ENCODE measurements around the gene SPTBN1. TPM values are rescaled to one million over a fixed set of nuclear protein-coding genes. Genes with fewer than 3 reads are reported as not detected.

SPTBN1 gene
- total RNA-seq, 1 donor from 2014 or later: 217 TPM

DNA sequence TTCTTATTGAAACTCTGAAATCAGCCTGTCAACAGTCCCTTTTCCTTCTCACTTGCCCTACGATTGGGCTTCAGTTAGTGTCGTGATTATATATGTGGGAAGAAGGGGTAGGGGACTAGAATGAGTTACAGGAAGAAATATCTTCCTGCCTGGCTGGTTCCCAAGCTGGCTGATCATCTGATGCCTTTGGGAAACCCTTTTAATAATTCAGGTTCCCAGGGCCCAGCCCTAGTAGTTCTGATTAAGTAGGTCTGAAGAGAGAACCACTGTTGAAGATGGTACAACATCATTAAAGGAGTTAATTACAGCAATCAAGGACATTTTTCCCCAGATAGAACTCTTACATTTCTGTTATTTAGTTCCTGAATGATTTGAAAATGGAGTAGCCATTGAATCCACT lies 157.3 kb downstream of the SPTBN1 start:
- Mint-ChIP-seq H3K9me3 (peaks cover under 1% of the 10 kb centered on the region), H3K27me3 (ENCODE audit: low read depth) (no peaks in the 10 kb centered on the region), H3K27ac (ENCODE audit: unreplicated experiment) (peak overlapping the region; percentile 62), H3K36me3 (ENCODE audit: low read depth) (peaks cover 29% of the 10 kb centered on the region), H3K4me1 (peaks cover 53% of the 10 kb centered on the region), H3K4me3 (peak overlapping the region; percentile 16)
- no peak for DNase-seq (ENCODE audit: low read depth, low spot score)
- TF ChIP-seq, protein P1, sequence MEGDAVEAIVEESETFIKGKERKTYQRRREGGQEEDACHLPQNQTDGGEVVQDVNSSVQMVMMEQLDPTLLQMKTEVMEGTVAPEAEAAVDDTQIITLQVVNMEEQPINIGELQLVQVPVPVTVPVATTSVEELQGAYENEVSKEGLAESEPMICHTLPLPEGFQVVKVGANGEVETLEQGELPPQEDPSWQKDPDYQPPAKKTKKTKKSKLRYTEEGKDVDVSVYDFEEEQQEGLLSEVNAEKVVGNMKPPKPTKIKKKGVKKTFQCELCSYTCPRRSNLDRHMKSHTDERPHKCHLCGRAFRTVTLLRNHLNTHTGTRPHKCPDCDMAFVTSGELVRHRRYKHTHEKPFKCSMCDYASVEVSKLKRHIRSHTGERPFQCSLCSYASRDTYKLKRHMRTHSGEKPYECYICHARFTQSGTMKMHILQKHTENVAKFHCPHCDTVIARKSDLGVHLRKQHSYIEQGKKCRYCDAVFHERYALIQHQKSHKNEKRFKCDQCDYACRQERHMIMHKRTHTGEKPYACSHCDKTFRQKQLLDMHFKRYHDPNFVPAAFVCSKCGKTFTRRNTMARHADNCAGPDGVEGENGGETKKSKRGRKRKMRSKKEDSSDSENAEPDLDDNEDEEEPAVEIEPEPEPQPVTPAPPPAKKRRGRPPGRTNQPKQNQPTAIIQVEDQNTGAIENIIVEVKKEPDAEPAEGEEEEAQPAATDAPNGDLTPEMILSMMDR (conservative IDR thresholded peaks at IDR 0.05): no peak

DNA sequence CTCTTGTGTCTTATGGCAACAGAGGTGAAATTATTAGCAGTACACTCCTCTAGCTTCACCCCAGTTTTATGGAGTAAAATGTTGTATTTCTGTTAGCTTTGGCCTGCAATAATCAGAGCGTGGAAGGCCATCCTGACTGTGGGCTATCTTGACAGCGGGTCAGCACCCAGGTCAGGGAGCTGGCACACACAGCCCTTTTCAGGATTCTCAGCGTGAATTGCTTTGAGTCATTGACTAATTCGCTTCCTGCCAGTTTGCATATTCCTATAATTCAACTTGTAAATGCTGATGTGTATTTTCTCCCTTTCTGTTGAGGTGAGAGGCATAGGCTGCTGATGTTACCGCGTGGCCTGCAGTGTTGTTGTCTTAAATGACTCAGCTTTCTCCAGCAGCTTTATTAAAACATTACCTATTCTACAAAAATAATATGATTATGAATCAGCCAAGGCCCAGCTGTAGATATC lies 157.7 kb downstream of the SPTBN1 start:
- Mint-ChIP-seq H3K4me1 (peaks cover 54% of the 10 kb centered on the region), H3K27ac (ENCODE audit: unreplicated experiment) (peak overlapping the region; percentile 62), H3K27me3 (ENCODE audit: low read depth) (no peaks in the 10 kb centered on the region), H3K36me3 (ENCODE audit: low read depth) (peaks cover 28% of the 10 kb centered on the region), H3K9me3 (no peaks in the 10 kb centered on the region), H3K4me3 (peak overlapping the region; percentile 16)
- no peak for DNase-seq (ENCODE audit: low read depth, low spot score)
- TF ChIP-seq, protein P1 (conservative IDR thresholded peaks at IDR 0.05): no peak

DNA sequence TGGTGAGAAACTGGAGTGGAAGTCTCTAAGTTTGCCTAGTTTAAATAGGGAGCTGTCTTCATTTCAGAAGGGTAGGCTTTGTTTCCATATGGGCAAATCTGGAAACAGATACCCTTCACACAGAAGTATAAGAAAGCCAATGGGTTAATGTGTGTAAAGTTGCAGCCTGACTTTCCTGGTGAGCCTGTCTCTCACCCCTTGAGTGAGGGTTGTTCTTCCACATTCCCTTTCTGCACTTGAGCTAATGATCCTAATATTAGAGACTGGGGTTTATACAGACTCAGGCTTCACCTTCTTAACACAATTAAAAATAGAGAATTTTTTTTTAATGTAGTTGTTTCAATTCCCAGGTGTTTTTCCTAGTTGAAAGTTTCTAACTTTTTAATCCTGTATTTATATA lies 158.7 kb downstream of the SPTBN1 start:
- H3K27me3 Mint-ChIP-seq (ENCODE audit: low read depth): no peaks in the 10 kb centered on the region
- TF ChIP-seq, protein P1 (conservative IDR thresholded peaks at IDR 0.05): no peak
- H3K36me3 Mint-ChIP-seq (ENCODE audit: low read depth): peaks cover 22% of the 10 kb centered on the region
- H3K4me3 Mint-ChIP-seq: no peak overlapping the region
- H3K9me3 Mint-ChIP-seq: no peaks in the 10 kb centered on the region
- peaks cover 54% of the 10 kb centered on the region for H3K4me1 Mint-ChIP-seq
- no peak for DNase-seq (ENCODE audit: low read depth, low spot score)
- H3K27ac Mint-ChIP-seq (ENCODE audit: unreplicated experiment): no peak overlapping the region

DNA sequence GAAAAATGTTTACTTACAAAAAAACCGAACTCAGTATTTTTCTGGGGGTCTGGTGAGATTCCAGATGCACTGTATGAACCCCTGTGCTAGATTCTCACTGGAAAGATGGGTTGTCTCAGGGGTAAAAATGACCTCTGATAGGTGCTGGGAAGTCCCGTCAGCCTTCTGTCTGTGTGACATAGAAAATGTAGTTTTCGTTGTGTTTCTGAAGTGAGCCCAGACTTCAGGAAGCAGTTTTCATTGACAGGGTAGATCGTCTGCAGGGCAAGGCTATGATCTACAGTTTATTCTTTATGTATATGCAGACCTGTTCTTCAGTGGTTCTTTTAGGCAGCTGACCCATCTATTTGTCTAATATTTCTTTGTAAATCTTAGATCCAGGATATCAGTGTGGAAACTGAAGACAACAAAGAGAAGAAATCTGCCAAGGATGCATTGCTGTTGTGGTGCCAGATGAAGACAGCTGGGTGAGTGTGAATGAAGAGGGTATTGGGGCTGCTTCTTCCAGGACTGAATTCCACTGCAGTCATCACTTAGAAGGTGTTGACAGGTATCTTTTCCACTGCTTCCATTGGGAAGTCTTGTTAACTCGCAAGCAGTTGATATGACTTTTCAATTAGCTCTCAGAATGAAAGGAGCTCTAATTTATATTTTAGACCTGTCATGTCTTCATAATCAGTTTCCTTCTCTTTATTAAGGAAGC lies 159.9 kb downstream of the SPTBN1 start:
- no peak overlapping the region for H3K4me3 Mint-ChIP-seq
- TF ChIP-seq, protein P1 (conservative IDR thresholded peaks at IDR 0.05): no peak
- no peak overlapping the region for H3K27ac Mint-ChIP-seq (ENCODE audit: unreplicated experiment)
- DNase-seq (ENCODE audit: low read depth, low spot score): no peak
- no peaks in the 10 kb centered on the region for H3K9me3 Mint-ChIP-seq
- peaks cover 58% of the 10 kb centered on the region for H3K4me1 Mint-ChIP-seq
- H3K27me3 Mint-ChIP-seq (ENCODE audit: low read depth): no peaks in the 10 kb centered on the region
- peaks cover 33% of the 10 kb centered on the region for H3K36me3 Mint-ChIP-seq (ENCODE audit: low read depth)

DNA sequence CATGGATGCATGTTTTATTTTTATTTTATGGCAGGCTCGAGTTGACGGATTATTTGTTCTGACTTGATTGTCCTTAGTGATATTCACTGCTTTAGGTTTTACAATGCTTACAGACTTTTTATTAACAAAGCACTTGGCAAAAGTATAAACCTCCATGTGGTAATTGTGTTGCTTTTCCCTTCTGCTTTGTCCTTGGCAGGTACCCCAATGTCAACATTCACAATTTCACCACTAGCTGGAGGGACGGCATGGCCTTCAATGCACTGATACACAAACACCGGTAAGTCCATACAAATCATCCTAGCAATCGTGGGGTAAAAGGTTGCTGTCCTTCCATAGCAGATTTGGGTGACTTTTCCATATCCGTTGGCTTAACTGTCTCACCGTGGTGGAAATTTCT lies 161.3 kb downstream of the SPTBN1 start:
- no peak overlapping the region for H3K4me3 Mint-ChIP-seq
- no peaks in the 10 kb centered on the region for H3K9me3 Mint-ChIP-seq
- no peak for DNase-seq (ENCODE audit: low read depth, low spot score)
- H3K27ac Mint-ChIP-seq (ENCODE audit: unreplicated experiment): no peak overlapping the region
- peaks cover 51% of the 10 kb centered on the region for H3K4me1 Mint-ChIP-seq
- peaks cover 29% of the 10 kb centered on the region for H3K36me3 Mint-ChIP-seq (ENCODE audit: low read depth)
- TF ChIP-seq, protein P1 (conservative IDR thresholded peaks at IDR 0.05): no peak
- H3K27me3 Mint-ChIP-seq (ENCODE audit: low read depth): no peaks in the 10 kb centered on the region
